Hematopoietic multipotent progenitor cell treated with erythropoietin and hydrocortisone succinate and interleukin-3 and kit ligand, for 15 days (in vitro differentiated cells): Measurements from ENCODE around the gene KLK11.
A peak's percentile ranks its signal among the peaks of the same experiment; 100 is the strongest.

Experiments
- DNase-seq: peaks from one replicate; pipeline ENCODE4 v3.0.0-alpha.2; 2015; ENCODE audit warnings: low spot score

The KLK11 gene

DNA sequence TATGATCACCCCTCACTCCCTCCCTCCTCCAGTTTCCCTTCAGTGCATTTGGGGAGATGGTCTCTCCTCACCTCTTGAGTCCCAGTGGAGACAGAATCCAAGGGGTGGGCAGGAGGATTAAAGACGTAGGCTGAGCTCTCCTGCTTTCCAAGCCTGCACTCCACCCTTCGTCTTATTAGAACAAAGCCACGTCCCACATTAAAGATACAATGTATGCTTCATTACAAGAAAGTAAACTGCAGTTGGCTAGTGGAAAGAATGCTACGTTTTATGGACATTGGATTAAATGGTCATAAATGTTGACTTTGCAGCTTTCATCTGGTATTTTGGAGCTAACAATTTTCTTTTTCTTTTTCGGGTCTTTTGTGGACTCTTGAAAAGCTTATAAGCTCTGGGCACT lies 1.5 kb upstream of the KLK11 start:
- no peak for DNase-seq

DNA sequence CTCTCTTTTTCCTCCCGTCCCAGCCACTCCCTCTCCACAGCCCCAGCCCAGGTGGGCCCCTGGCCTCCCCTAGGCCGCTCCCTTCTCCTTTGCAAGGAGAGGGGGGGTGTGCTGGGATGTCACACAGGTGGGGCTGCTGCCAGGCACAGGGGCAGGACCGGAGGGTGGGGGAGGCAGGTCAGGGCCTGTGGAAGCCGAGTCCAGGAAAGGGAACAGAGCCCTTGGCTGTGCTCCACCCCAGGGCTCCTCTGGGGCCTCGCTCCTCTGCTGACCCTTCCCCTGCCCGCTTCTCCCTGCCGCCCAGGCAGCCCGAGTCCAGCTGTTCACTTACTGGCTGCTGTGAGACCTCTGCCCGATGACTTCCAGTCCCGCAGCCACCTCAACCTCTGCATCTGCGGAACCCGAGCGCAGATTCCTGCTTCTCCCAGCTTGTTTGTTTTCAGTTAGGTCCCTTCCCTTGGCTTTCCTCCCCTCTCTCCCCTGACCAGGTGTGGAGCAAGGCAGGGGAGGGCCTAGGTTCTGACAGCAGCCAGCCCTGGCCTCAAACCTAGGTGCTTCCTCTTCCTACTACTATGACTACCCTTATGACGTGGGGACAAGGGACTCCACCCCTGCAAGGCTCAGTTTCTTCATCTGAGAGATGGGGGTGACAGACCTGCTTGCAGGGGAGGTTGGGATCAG lies 850 bp upstream of the KLK11 start:
- no peak for DNase-seq

DNA sequence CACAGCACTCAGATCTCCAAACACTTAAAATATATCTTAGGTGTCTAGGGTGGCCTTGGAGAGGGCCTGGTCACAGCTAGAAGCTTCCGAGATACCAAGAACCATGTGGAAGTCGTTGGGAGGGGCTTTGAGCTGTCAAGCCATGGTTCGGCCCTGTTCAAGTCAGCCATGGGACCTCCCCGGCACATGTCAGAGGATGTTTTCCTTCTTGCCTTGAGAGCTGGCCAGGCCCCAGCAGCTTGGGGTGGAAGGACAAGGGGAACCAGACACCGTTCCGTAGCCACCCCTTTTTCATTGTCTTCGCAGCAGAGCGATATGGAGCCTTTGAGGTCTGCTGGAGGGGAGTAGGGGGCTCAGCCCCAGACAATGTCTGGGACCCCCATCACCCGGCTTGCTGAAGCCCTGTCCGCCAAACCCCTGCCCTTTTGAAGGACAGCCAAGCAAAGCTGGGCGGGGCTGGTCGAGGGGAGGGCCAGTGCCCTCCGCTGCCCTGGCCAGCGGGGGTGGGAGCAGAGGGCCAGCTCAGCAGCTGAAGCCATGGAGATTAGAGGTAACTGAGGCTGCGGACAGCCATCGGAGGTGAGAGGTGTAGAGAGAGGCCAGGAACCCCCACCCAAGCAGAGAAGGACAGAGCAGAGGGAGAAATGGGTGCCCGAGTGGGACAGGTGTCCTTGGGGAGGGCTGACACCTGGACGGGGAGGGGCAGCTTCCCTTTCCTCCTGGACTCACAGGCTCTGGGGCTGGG lies 435 bp downstream of the KLK11 start:
- DNase-seq = no peak

DNA sequence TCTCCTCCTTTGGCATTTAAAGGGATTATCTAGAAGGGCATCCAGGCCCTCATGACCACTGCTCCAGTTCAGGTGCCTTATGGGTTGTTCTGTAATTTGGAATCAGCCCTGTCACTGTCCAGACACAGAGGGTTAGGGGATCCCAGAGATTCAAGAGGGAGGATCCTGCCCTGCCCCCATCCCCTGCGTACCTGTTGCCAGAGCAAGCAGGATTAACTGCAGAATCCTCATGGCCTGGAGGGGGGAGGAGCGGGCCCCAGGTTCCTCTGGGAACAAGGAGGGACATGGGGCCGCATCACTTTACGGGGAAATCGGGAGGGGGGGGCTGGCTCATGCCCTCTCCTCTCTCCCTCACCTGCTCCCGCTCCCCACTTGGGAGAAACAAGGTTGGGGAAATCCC lies 1.0 kb downstream of the KLK11 start:
- DNase-seq = no peak

DNA sequence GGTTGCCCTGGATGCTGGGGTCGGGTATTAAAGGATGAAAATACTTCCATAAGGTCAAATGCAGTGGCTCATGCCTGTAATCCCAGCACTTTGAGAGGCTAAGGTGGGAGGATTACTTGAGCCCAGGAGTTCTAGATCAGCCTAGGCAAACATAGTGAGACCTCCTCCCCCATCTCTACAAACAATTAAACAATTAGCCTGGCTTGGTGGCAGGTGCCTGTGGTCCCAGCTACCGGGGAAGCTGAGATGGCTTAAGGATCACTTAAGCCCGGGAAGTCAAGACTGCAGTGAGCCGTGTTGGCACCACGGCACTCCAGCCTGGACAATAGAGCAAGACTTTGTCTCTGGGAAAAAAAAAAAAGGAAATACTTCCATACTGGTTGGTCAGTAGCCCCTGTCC lies 1.5 kb downstream of the KLK11 start:
- DNase-seq = no peak

DNA sequence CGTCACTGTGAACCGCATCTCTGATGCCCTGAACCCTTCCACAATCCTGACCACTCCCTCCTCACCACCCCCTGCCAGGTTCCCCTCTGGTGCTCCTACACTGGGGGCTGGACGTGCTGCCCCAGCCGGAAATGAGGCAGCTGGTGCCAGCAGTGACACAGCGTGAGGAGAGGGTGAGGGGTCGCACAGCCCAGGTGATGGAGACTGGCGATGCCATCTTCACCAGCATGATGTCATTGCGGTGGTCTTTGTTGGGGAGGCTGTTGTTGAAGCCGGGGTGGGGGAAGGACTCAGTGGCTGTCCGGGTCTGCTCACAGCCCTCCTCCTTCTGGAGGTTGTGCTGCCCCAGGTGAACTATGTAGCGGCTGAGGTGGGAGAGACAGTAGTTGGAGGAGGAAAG lies 2.5 kb downstream of the KLK11 start:
- no peak for DNase-seq

DNA sequence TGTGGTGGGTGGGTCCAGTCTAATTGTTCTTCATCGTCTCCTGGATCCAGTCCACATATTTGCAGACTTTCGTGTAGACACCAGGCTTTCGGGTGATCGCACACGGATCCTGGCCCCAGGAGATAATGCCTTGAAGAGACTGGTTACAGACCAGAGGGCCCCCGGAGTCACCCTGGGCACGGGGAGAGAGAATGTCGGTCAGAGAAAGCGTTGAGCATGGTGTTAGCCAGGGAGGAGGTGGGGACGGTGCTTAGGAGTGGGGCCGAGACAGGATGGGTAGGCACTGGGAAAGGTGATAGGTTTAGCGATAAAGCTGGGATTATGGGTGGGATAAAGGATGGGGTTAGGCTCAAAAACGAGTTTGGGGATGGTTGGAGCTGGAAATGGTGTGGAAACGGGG lies 3.9 kb downstream of the KLK11 start:
- DNase-seq = no peak

DNA sequence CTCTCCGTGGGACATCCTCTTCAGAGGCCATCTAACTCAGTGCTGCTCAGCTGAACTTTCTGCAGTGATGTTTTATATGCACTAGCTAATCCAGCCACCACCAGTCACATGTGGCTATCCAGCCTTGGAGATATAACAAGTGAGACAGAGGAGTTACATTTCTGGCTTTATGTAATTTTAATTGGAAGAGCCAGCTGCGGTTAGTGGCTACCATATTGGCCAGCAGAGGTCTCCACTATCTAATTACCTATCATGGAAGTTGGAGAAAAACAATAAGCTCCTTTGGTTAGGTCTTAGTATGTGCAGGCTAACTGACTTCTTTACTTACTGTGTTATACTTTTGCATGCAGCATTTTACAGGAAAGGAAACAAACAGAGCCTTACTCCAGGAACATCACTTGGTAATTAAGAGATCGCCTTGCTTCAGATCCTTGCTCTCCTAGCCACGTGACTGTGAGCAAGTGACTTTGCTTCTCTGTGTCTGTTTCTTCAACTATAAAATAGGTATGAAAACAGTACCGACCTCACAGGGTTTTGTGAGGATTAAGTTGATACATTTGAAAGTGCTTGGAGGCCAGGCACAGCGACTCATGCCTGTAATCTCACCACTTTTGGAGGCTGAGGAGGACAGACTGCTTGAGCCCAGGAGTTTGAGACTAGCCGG lies 5.3 kb downstream of the KLK11 start:
- peak; percentile 5 for DNase-seq

DNA sequence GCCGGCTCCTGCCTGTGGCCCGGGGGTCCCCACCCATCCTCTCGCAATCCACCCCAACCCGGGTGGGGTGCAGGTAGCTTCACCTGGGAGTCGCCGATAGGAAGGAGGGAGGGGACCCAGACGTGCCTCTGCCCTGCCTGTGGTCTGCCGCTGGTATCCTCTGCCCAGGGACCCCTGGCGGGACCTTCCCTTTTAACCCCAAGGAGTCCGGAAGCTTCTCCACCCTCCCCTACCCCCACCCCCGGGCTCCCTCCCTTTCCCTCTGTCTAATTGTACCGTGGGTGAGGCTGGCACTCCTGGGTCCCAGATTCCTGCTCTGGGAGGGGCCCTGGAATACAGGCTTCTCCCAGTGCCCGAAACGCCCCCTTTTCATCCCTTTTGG lies 6.9 kb downstream of the KLK11 start, which contains the start of gene KLK10:
KLK10 (minus strand) TSS at position 166 of the 382 bp plus-strand sequence. CDS start 579 bp downstream, outside the sequence.
- DNase-seq = no peak

DNA sequence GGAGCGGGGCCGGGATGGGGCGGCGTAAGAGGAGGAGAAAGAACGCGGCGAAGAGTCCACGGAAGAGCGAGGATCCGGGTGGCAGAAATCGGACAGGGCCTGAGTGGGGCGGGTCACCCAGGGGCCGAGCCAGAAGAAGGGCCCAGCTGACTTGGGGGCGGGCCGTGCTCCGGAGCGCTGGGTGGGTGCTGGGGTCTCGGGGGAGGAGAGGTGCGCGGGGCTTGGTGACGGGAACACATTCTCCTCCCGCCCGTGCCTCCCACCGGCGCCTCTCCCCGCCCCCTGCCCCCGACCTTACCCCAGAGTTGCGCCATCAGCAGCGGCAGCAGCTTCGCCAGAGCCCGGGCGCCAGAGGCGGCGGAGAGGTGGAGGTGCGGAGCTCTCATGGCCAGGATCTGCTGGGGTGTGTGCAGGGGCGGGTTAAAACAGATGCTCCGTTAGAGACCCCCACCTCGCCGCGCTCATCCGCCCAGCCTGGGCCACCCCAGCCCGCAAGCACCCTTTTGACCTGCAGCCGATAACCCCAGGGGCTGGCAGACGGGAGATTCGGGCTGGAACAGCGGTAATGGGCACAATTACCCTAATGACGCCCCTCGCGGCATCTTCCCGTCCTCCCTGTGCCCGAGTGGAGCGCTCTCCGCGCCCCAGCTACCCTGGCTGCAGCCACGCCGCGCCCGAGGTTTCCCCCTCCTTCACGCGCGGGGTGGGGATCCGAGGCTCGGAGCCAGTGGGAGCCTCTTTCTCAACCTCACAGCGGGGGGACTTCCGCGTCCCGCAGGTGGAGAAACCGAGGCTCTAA lies 7.5 kb downstream of the KLK11 start:
- DNase-seq = no peak

DNA sequence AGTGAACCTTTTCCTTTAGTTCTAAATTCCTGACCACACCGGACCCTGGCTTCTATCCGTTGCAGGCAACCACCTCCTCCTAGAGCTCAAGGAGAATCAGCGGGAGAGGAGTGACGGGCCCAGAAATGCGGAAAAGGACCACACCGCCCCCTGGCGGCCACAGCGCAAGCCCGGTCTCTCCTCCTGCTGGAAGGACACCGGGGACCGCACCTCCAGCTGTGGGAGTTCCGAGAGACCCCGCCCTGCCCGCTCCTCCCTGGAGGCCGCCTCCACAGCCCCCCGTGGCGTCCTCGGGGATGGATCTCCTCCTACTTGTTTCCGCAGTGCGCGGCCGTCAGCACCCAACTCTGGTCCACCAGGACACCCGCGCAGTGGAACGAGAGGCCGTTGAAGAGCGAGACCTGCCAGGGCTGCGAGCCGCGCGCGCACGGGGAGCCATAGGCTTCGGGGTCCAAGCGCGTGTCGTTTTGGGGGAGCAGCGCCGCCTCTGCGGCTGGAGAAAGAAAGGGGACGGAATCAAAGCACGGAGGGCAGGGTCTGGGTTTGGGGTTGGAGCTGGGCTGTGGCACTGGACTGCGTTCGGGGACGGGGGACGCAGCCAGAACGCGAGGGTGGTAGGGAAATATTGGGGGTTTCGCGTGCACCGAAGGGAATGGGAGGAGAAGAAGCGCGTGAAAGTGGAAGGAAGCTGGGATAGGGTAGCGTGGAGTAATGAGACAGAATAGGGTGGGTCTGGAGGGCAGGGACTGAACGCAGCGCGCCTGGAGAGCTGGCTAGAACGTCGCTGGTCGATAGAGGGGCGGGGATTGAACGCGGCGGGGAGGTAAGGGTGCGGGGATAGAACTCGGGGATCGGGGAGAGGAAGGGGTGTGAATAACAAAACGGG lies 9.4 kb downstream of the KLK11 start:
- peak; percentile 60 for DNase-seq

DNA sequence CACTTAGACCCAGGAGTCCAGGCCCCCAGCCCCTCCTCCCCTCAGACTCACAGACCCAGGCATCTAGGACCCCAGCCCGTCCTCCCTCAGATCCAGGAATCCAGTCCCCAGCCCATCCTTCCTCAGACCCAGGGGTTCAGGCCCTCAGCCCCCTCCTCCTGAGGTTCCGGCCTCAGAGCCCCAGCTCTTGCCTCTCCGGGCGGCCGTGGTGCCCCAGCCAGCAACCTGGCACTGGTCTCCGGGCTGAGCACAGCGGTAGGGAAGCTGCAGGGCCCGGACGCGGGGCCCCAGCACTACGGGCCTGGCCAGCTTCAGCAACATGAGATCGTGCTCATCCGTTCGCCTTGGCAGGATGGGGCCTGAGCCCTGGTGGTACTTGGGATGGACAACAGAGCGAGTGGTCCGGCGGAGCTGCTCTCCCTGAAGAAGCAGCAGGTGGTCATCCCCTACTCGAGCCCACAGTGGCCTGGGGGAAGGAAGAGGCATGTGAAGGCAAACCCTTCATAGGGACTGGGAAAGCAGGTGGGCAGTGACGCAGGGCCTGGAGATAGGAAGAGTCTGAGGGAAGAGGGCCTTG lies 10.6 kb downstream of the KLK11 start:
- no peak for DNase-seq

DNA sequence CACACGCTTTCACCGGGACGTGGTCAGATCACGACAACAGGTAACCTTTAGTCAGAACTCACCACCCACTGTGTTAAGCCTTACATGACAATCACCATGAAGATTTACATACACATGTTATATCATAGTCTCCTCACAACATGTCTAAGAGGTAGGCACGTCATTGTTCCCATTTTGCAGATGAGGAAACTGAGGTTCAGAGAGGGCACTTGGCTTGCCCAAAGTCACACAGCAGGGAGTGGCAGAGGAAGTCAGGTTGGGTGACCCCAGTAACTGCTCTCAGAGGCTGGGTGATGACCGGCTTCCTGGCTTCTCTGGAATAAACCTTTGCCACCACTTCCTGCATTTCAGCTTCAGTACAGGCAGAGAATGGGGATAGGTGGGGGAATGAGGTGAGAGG lies 12.2 kb downstream of the KLK11 start:
- DNase-seq = no peak

DNA sequence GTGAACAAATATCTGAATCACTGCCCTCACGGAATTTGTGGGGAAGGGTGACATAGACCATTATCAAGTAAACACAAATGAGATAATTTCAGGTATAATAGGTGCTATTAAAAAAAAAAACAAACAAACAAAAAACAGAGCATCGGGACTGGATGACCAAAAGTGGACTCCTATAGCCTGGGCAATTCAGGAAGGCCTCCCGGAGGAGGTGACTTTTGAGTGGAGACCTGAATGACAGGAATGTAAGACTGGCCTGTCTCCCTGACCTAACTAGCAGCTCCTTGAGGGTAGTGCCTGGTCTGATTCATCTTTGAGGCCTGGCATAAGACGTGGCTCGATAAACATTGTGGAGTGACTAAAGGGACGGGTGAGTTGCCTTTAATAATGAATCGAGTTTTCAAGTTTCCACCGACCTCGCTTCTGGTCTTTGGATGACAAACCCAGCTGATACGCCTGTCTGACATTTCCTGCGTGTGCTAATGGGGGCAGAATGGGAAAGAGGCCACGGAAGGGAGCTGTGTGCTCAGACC lies 13.7 kb downstream of the KLK11 start:
- no peak for DNase-seq

DNA sequence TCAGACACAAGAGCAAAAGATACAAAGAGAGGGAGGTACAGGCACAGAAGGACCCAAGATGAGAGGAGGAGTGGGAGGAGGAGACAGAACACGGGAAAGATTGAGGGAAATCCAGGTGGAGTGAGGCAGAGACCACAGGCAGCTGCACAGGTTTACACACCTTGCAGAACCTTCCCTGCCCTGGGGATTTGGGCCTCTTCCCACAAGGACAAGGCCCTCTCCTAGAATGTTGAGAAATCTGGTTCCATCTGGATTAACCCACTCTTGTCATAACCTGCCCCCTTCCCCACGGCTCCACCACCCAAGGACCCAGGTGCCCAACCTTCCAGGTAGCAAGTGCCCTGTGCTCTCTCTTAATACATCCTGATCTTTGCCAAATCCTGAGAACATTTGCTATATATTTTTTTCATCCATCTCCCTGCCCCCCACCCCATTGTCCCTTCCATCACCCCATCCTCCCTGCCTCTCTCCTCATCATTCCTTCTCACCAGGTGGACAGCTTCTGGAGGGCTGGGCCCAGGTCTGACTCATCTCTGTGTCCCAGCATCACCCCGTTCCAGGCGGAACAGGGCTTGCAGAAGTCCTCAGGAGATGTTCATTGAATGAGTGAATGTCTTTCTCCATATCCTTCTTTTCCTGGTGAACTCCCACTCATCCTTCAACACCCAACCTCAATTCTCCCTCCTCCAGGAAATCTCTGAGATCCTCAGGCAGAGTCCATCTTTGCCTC lies 16.2 kb downstream of the KLK11 start:
- no peak for DNase-seq

DNA sequence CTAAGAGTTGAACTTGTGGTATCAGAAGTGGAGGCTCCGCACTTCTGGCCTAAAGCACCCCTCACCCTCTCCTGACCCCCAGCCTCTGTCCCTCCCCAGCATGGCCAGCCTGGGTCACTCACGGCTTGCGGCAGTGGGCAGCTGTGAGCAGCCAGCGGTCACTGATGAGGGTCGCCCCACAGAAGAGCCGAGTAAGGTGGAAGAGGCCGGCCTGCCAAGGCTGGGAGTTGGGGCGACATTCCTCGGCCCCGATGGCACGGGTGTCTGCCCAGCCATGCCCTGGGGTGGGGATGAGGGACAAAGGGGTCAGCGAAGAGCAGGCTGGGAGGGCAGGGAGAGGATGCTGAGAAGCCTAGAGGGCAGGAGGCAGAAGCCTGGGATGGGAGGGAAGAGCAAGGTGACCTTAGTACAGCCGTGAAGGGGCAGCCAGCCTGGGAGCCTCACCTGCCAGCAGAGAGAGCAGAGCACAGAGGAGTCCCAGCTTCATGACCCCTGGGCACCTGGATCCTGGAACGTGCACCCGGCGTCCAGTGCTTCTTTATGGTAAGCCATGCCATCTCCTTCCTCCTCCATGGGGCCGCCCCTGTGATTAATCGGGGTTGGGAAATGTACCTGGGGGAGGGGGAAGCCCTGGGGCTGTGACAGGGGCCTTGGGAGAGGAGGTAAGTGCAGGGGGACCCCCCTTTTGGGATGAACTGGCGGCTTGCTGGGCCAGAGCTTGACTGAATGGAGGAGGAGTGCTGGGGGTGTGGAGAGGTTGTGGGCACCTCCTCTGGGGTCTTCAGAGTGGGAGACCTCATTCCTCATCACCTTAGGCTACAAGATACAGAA lies 17.1 kb downstream of the KLK11 start:
- no peak for DNase-seq

DNA sequence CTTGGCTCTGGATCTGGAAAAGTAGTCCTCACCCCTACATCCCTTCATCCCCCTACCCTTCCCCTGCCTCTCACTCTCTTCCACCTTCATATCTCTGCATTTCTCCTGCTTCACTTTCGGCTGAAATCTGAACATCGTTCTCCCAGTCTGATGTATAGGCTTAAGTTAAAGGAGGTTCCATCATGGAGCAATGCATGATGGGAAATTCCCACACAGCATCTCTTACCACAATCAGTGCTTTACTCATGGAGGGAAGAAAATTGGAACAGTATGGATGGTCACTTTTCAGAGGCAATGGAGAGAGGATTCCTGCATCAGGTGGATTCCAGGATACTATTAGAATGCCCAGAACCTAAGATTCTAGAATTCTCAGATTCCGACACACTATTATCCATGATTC lies 18.9 kb downstream of the KLK11 start:
- no peak for DNase-seq

DNA sequence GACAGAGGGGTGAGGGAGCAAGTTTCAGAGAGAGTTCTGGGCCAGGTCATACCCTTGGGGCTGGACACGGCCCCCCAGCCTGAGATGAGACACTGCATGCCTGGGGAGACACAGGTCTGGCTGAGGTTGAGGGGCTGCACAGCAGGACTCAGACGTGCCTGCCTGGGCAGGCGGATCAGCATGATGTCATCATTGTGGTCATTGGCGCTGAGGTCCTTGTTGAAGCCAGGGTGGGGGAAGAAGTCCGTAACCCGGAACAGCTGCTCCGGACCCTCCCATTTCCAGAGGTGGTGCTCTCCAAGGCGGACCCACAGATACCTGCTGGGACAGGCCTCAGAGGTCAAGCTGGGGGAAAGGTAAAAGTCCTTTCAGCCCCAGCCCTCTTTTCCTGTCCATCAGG lies 20.0 kb downstream of the KLK11 start:
- no peak for DNase-seq

DNA sequence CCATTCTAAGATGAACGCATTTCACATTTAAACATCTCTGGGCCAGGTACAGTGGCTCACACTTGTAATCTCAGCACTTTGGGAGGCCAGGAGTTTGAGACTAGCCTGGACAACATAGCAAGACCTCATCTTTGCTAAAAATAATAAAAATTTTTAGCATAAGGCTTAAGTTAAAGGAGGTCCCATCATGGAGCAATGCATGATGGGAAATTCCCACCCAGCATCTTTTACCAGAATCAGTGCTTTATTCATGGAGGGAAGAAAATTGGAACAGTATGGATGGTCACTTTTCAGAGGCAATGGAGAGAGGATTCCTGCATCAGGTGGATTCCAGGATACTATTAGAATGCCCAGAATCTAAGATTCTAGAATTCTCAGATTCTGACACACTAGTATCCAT lies 21.2 kb downstream of the KLK11 start:
- DNase-seq = no peak
